GM12878 (cell line): ENCODE data around the gene TRERF1. TPM values are rescaled to one million over a fixed set of nuclear protein-coding genes. Genes with fewer than 3 reads are reported as not detected.

Experiments
- ATAC-seq: fragments of 200-7000 bp; cut with Tn5 transposase; 3 replicates; pipeline ENCODE4 v1.9.1; 2020; ENCODE audit warnings: mild to moderate bottlenecking, moderate library complexity
- BruUV-seq: library from RNA; stranded (reverse); fragments of 400-500 nt; replicated peaks from 2 replicates; lab custom pipeline; 2021; lab: Mats Ljungman, UMichigan
- CTCF ChIA-PET: fragments of 300-600 bp; sonication (Branson Sonifier 250); formaldehyde crosslinking; extraction: SDS; loops from one replicate; lab custom pipeline; 2021; ENCODE audit warnings: inconsistent platforms; lab: Yijun Ruan, JAX
- POLR2A ChIA-PET: fragments of 350-600 bp; formaldehyde crosslinking; extraction: SDS; loops from one replicate; lab custom pipeline; 2021; ENCODE audit warnings: inconsistent platforms; lab: Charles Lee
- RAD21 ChIA-PET: fragments of 300-600 bp; sonication (Branson Sonifier 250); formaldehyde crosslinking; loops from one replicate; lab custom pipeline; 2023; ENCODE audit warnings: antibody characterized with exemption; ENCODE audit not compliant: unreplicated experiment; lab: Charles Lee
- SMC1A ChIA-PET: fragments of 300-600 bp; sonication (Branson Sonifier 250); formaldehyde crosslinking; loops from one replicate; lab custom pipeline; 2023; ENCODE audit not compliant: unreplicated experiment, uncharacterized antibody; lab: Charles Lee
- DNase-seq: peaks from one replicate; pipeline ENCODE4 v3.0.0-alpha.2; 2011; ENCODE audit warnings: low read depth, low spot score
- FAIRE-seq: peaks from 3 replicates; lab custom pipeline; 2011; peaks lifted over from hg19 to GRCh38; lab: Jason Lieb, UNC
- H2AFZ ChIP-seq: 2 replicates; pipeline ENCODE4 v1.6.0; 2011; ENCODE audit warnings: low read depth, low read length, control low read depth; ENCODE audit not compliant: control insufficient read depth
- H3K27ac ChIP-seq: 2 replicates; pipeline ENCODE4 v1.5.1; 2011; ENCODE audit warnings: control low read depth; ENCODE audit not compliant: control insufficient read depth, insufficient read depth
- H3K27me3 ChIP-seq, 2 experiments: replicated peaks in 1 of 2; 2 replicates each; pipeline versions ENCODE4 v1.6.0 to v1.6.1; 2011; ENCODE audit warnings: low read length in 1 of 2; ENCODE audit not compliant: control insufficient read depth in 2 of 2, insufficient read depth in 2 of 2
- H3K36me3 ChIP-seq, 2 experiments: 2 replicates each; pipeline ENCODE4 v1.5.1; 2011; ENCODE audit warnings: low read length in 1 of 2; ENCODE audit not compliant: control insufficient read depth in 2 of 2, insufficient read depth in 2 of 2
- H3K4me1 ChIP-seq: 2 replicates; pipeline ENCODE4 v1.6.1; 2011; ENCODE audit warnings: mild to moderate bottlenecking, low read length, moderate library complexity, mixed read lengths; ENCODE audit not compliant: control insufficient read depth, insufficient read depth
- H3K4me2 ChIP-seq: 2 replicates; pipeline ENCODE4 v1.6.0; 2011; ENCODE audit warnings: control low read depth; ENCODE audit not compliant: control insufficient read depth, insufficient read depth
- H3K4me3 ChIP-seq: fragments of 200-600 bp; sonication (generic); 2 replicates; pipeline ENCODE4 v1.5.1; 2016
- H3K79me2 ChIP-seq: 2 replicates; pipeline ENCODE4 v1.6.0; 2011; ENCODE audit warnings: low read length; ENCODE audit not compliant: control insufficient read depth, insufficient read depth
- H3K9ac ChIP-seq: 2 replicates; pipeline ENCODE4 v1.8.0; 2011; ENCODE audit warnings: low read length, control low read depth, mixed read lengths; ENCODE audit not compliant: control insufficient read depth, insufficient read depth
- H3K9me3 ChIP-seq: replicated peaks from 3 replicates; pipeline ENCODE4 v1.5.1; 2011; ENCODE audit warnings: mild to moderate bottlenecking, low read length; ENCODE audit not compliant: control insufficient read depth, insufficient read depth
- H4K20me1 ChIP-seq: 2 replicates; pipeline ENCODE4 v1.6.0; 2011; ENCODE audit not compliant: control insufficient read depth, insufficient read depth
- CBX3 ChIP-seq: fragments of 200-600 bp; sonication (generic); IDR thresholded peaks from 2 replicates; pipeline ENCODE4 v1.6.1; 2016; ENCODE audit warnings: low read depth, borderline replicate concordance
- CBX5 ChIP-seq: sonication (generic); IDR thresholded peaks from 2 replicates; pipeline ENCODE4 v1.6.1; 2016; ENCODE audit warnings: low read depth, moderate library complexity, mild to moderate bottlenecking, inconsistent platforms
- CHD2 ChIP-seq: IDR thresholded peaks from 2 replicates; pipeline ENCODE4 v1.6.1; 2011; ENCODE audit warnings: low read depth, low read length, improper control_type of control experiment, borderline replicate concordance
- E4F1 ChIP-seq: fragments of 450-650 bp; IDR thresholded peaks from 2 replicates; pipeline ENCODE4 v1.6.1; 2018; ENCODE audit warnings: borderline replicate concordance, mild to moderate bottlenecking; ENCODE audit not compliant: partially characterized antibody
- FOXK2 ChIP-seq: fragments of 450-650 bp; IDR thresholded peaks from 2 replicates; pipeline ENCODE4 v1.6.1; 2017; ENCODE audit warnings: mild to moderate bottlenecking, moderate library complexity
- IKZF1 ChIP-seq: fragments of 450-650 bp; conservative IDR thresholded peaks from 2 replicates; pipeline ENCODE4 v1.6.1; 2017; ENCODE audit warnings: antibody characterized with exemption, mild to moderate bottlenecking
- JUND ChIP-seq: IDR thresholded peaks from 2 replicates; pipeline ENCODE4 v1.6.1; 2012; ENCODE audit warnings: low read depth, mild to moderate bottlenecking, low read length, improper control_type of control experiment, moderate library complexity
- NR2C1 ChIP-seq: fragments of 450-650 bp; IDR thresholded peaks from 2 replicates; pipeline ENCODE4 v1.6.1; 2017; ENCODE audit warnings: antibody characterized with exemption, mild to moderate bottlenecking, moderate library complexity
- RBBP5 ChIP-seq: fragments of 200-600 bp; sonication (generic); conservative IDR thresholded peaks from 2 replicates; pipeline ENCODE4 v1.6.1; 2016
- SKIL ChIP-seq: fragments of 450-650 bp; IDR thresholded peaks from 2 replicates; pipeline ENCODE4 v1.6.1; 2017; ENCODE audit warnings: mild to moderate bottlenecking, low read depth, inconsistent platforms; ENCODE audit not compliant: poor library complexity, severe bottlenecking
- SUZ12 ChIP-seq: fragments of 200-600 bp; sonication (generic); IDR thresholded peaks from one replicate; pipeline ENCODE4 v1.6.1; 2018; ENCODE audit warnings: antibody characterized with exemption, mild to moderate bottlenecking; ENCODE audit not compliant: unreplicated experiment
- WGBS: methylation state at CpG from one replicate; pipeline ENCODE4 v1.1.6; 2016; ENCODE audit warnings: low lambda C conversion rate; ENCODE audit not compliant: insufficient replicate concordance, insufficient coverage; ENCODE audit errors: missing lambda C conversion rate; 5-methylcytosine and 5-hydroxymethylcytosine counted together
- in situ Hi-C: fragments of 300-500 bp; cut with MboI; formaldehyde crosslinking; loops from 9 replicates; pipeline ENCODE4 v1.14.3; 2018; ENCODE audit warnings: mixed read lengths
- intact Hi-C: fragments of 100-400 bp; cut with micrococcal nuclease; formaldehyde crosslinking; loops from one replicate; pipeline ENCODE4 v1.14.2; 2022; ENCODE audit not compliant: unreplicated experiment
- polyA plus RNA-seq, 11 experiments: library from polyadenylated mRNA; depleted of rRNA in 4 of 11; unstranded in 6 of 11; stranded (reverse) in 5 of 11; fragments of >200 nt; fragmentation: Nextera tagmentation in 4 of 11; fragmentation: Illumina TruSeq in 1 of 11; extraction: Ambion mirVana in 4 of 11; extraction: Trizol in 1 of 11; gene quantifications; 1 replicate in 1 of 11; 2 replicates in 10 of 11; pipeline versions ENCODE4 v1.2.1 to v1.2.3, GENCODE V29; 2011 to 2016; ENCODE audit warnings: inconsistent platforms in 2 of 11, missing spikeins in 2 of 11, low read depth in 1 of 11
- total RNA-seq, 4 experiments: library from RNA; depleted of rRNA in 3 of 4; stranded (reverse); fragments of >200 nt in 3 of 4; fragmentation: Illumina TruSeq in 1 of 4; extraction: Trizol in 1 of 4; gene quantifications; 2 replicates each; pipeline versions ENCODE4 v1.2.1 to v1.2.3, GENCODE V29; 2013 to 2021

TRERF1 gene
- total and polyA plus RNA-seq, 10 of the 15 experiments (the other 5 are each of a cell fraction or from before 2014, with no cell fraction given): 2.2 to 19.4 (median 7.2) TPM

- Histone ChIP-seq H3K27ac (no peak overlapping the region), H3K36me3 (no peaks in the 10 kb centered on the region), H3K4me1 (no peaks in the 10 kb centered on the region), H3K9ac (no peak overlapping the region), H3K27me3 (no peaks in the 10 kb centered on the region), H2AFZ (no peak overlapping the region), H4K20me1 (no peaks in the 10 kb centered on the region), H3K4me2 (no peak overlapping the region), H3K79me2 (no peaks in the 10 kb centered on the region), H3K9me3 (no peaks in the 10 kb centered on the region), H3K4me3 (no peak overlapping the region)
- no TSS peak for BruUV-seq
- TF ChIP-seq E4F1: no peak
- no peak for TF ChIP-seq IKZF1
- TF ChIP-seq FOXK2: no peak
- TF ChIP-seq JUND: no peak
- TF ChIP-seq CBX3: no peak
- TF ChIP-seq SKIL: no peak
- TF ChIP-seq NR2C1: no peak
- no peak for TF ChIP-seq CBX5
- no peak for TF ChIP-seq RBBP5
- TF ChIP-seq SUZ12: no peak
- TF ChIP-seq CHD2: no peak
- no peak for DNase-seq
- CTCF ChIA-PET: interaction anchor here (1.4 to 1.7 kb wide), 2 partner anchors 11 to 36 kb away, joined by 3 to 4 read pairs; no protein-coding TSS in a partner anchor
- POLR2A ChIA-PET: no interaction called here
- ATAC-seq: no peak
- WGBS: 74% methylated on average over 20 of the region's 20 CpGs
- intact Hi-C loops (no loop called here), in situ Hi-C loops (no loop called here)
- FAIRE-seq: no peak
- SMC1A ChIA-PET: interaction anchor here (1.1 to 1.6 kb wide), 3 partner anchors 35 to 547 kb away, joined by 3 to 5 read pairs (median 3); no protein-coding TSS in a partner anchor
- RAD21 ChIA-PET: interaction anchor here (0.6 kb wide), 1 partner anchor 116 kb away, joined by 3 read pairs; no protein-coding TSS in a partner anchor
Measured at GRCh38 chr6:42179261-42179944, 272.3 kb downstream of the TRERF1 start.
